Measurements from ENCODE around the gene LRRC8D. TPM values are rescaled to one million over a fixed set of nuclear protein-coding genes. Genes with fewer than 3 reads are reported as not detected.

The LRRC8D gene
- total RNA-seq, 1 donor from 2014 or later: 22.2 TPM

DNA sequence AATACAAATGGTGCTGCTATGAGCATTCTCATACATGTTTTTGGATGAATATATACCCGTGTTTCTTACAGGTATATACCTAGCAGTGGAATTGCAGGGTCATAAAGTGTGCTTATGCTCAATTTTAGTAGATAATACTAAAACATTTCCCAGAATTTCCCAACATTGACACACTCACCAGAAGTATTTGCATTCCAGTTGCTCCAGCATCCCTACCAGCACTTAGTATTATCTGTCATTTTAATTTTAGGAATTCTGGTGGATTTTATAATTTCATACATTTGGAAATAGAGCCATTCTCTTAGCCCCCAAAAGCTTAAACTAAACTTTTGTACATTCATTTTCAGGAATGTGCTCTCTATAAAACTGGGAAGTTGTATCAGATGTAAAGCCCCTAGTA lies 106.6 kb downstream of the LRRC8D start:
- intact Hi-C loops (cut with DNase I): no loop called here
- H3K4me3 ChIP-seq: no peak overlapping the region
- H3K36me3 ChIP-seq: no peaks in the 10 kb centered on the region
- TF ChIP-seq, protein P1, sequence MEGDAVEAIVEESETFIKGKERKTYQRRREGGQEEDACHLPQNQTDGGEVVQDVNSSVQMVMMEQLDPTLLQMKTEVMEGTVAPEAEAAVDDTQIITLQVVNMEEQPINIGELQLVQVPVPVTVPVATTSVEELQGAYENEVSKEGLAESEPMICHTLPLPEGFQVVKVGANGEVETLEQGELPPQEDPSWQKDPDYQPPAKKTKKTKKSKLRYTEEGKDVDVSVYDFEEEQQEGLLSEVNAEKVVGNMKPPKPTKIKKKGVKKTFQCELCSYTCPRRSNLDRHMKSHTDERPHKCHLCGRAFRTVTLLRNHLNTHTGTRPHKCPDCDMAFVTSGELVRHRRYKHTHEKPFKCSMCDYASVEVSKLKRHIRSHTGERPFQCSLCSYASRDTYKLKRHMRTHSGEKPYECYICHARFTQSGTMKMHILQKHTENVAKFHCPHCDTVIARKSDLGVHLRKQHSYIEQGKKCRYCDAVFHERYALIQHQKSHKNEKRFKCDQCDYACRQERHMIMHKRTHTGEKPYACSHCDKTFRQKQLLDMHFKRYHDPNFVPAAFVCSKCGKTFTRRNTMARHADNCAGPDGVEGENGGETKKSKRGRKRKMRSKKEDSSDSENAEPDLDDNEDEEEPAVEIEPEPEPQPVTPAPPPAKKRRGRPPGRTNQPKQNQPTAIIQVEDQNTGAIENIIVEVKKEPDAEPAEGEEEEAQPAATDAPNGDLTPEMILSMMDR (IDR thresholded peaks at IDR 0.05): no peak
- no peaks in the 10 kb centered on the region for H3K4me1 ChIP-seq
- H3K27ac ChIP-seq: no peak overlapping the region
- no peaks in the 10 kb centered on the region for H3K9me3 ChIP-seq
- DNase-seq (no peak), ATAC-seq (no peak)
- H3K27me3 ChIP-seq (ENCODE audit: low read depth): no peaks in the 10 kb centered on the region

DNA sequence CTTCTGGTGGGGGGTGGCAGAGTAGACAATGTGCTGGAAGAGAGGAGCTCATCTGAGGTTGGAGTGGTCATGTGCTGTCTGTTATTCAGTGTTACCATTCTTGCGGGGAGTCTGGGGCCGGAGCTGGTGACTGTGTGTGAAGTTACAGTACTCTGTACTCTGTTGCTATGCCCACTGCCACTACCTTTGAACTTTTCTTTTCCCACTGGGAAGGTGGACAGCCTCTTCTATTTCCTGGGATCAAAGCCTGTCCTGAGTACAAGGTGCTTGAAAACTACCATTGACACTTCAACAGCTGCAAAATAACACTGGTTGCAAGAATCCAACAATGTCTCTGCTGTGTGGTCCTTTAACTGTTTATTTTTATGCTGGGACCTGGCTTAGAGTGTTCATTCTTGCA lies 107.7 kb downstream of the LRRC8D start:
- no peaks in the 10 kb centered on the region for H3K9me3 ChIP-seq
- H3K36me3 ChIP-seq: peaks cover 7% of the 10 kb centered on the region
- H3K4me3 ChIP-seq: no peak overlapping the region
- ATAC-seq (no peak), DNase-seq (no peak)
- no peaks in the 10 kb centered on the region for H3K27me3 ChIP-seq (ENCODE audit: low read depth)
- intact Hi-C loops (cut with DNase I): no loop called here
- TF ChIP-seq, protein P1 (IDR thresholded peaks at IDR 0.05): no peak
- no peaks in the 10 kb centered on the region for H3K4me1 ChIP-seq
- no peak overlapping the region for H3K27ac ChIP-seq

DNA sequence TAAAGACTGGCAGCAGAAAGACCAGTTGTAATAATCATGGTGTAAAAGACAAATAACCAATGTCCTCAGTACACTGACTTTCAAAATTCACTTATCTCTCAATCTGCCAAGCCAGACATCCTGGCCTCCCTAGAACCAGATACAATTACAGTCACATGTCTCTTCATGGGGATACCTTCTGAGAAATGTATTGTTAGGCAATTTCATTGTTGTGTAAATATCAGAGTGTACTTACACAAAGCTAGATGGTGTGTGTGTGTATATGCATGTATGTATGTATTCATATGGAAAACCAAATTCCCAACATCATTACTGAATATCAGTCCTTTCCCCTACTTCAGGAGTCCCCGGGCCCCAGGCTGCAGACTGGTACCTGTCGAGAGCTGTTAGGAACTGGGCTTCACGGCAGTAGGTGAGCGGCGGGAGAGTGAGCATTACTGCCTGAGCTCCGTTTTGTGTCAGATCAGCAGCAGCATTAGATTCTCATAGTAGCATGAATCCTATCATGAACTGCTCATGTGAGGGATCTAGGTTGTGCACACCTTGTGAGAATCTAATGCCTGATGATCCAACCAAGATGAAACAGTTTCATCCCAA lies 108.7 kb downstream of the LRRC8D start:
- intact Hi-C loops (cut with DNase I): no loop called here
- Histone ChIP-seq H3K9me3 (no peaks in the 10 kb centered on the region), H3K4me3 (no peak overlapping the region), H3K4me1 (no peaks in the 10 kb centered on the region), H3K27ac (no peak overlapping the region), H3K36me3 (peaks cover 18% of the 10 kb centered on the region), H3K27me3 (ENCODE audit: low read depth) (no peaks in the 10 kb centered on the region)
- DNase-seq (no peak), ATAC-seq (no peak)
- TF ChIP-seq, protein P1 (IDR thresholded peaks at IDR 0.05): no peak

DNA sequence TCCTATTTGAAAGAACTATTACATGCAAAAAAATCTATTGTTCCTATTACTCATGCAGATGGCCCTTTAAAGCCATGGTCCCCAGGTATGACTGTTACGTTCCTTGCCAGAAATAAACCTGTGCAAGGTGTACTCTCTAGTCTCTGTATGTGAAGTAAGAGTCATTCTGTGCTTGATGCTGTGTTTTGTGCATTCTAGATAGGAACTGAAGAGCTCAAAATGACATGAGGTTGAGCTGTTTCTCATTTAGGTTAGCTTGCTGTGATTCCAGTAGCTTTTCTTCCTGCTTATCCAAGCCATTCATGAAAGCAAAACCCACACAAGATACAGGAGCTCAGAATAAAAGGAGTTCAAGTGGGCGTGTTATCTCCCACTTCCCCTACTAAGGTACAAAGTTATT lies 109.7 kb downstream of the LRRC8D start:
- H3K4me1 ChIP-seq: no peaks in the 10 kb centered on the region
- H3K9me3 ChIP-seq: no peaks in the 10 kb centered on the region
- ATAC-seq (no peak), DNase-seq (no peak)
- intact Hi-C loops (cut with DNase I): no loop called here
- no peak overlapping the region for H3K4me3 ChIP-seq
- H3K27me3 ChIP-seq (ENCODE audit: low read depth): no peaks in the 10 kb centered on the region
- H3K27ac ChIP-seq: no peak overlapping the region
- H3K36me3 ChIP-seq: peaks cover 22% of the 10 kb centered on the region
- TF ChIP-seq, protein P1 (IDR thresholded peaks at IDR 0.05): no peak

DNA sequence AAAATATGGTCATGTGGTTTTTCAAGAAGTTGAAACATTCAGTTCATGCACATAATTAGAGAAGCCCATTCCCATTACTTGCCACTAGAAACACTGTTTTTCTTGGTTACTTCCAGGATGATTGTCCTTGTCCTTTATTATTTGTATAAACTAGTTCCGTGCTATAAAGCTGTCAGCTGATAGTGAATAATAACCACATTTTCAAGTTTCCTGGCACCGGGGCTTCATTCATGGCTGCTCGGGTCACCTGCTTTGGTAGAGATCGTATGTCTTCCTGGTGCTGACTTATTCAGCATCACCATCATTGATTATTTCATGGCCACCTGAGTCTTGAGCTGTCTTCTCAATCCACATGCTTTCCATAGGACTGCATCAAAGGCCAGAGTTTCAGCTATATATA lies 111.1 kb downstream of the LRRC8D start:
- no peak overlapping the region for H3K27ac ChIP-seq
- intact Hi-C loops (cut with DNase I): no loop called here
- ATAC-seq (no peak), DNase-seq (no peak)
- H3K4me3 ChIP-seq: no peak overlapping the region
- TF ChIP-seq, protein P1 (IDR thresholded peaks at IDR 0.05): no peak
- no peaks in the 10 kb centered on the region for H3K4me1 ChIP-seq
- H3K27me3 ChIP-seq (ENCODE audit: low read depth): no peaks in the 10 kb centered on the region
- H3K9me3 ChIP-seq: no peaks in the 10 kb centered on the region
- H3K36me3 ChIP-seq: peaks cover 22% of the 10 kb centered on the region

All from lower lobe of right lung (tissue), 2 donors.